Lung (tissue), 12 donors: ENCODE measurements around the gene CAST. TPM values are rescaled to one million over a fixed set of nuclear protein-coding genes. Genes with fewer than 3 reads are reported as not detected.

ENCODE experiments used
- ATAC-seq: fragments of 200-7000 bp; cut with Tn5 transposase; one replicate; pipeline ENCODE4 v1.9.1; 2020; ENCODE audit warnings: moderate number of reproducible peaks; ENCODE audit not compliant: insufficient read depth, low FRiP score
- DNase-seq, 3 donors: peaks; one replicate each; pipeline ENCODE4 v3.0.0-alpha.2; 2013 to 2017
- H3K27ac ChIP-seq, 2 donors: one replicate each; pipeline ENCODE4 v1.5.1; 2013; ENCODE audit warnings: mild to moderate bottlenecking in 2 of 2, moderate library complexity in 2 of 2, control low read depth in 1 of 2, inconsistent platforms in 1 of 2, low read depth in 1 of 2, low read length in 1 of 2
- H3K27me3 ChIP-seq, 3 donors: one replicate each; pipeline ENCODE4 v1.5.1; 2013; ENCODE audit warnings: low read length in 2 of 3; ENCODE audit not compliant: control insufficient read depth in 3 of 3, insufficient read depth in 3 of 3
- H3K36me3 ChIP-seq, 4 donors: one replicate each; pipeline ENCODE4 v1.5.1; 2013; ENCODE audit warnings: low read length in 4 of 4, mild to moderate bottlenecking in 1 of 4, moderate library complexity in 1 of 4; ENCODE audit not compliant: control insufficient read depth in 4 of 4, insufficient read depth in 4 of 4
- H3K4me1 ChIP-seq, 5 donors: one replicate each; pipeline ENCODE4 v1.5.1; 2013; ENCODE audit warnings: low read length in 5 of 5, mild to moderate bottlenecking in 2 of 5, moderate library complexity in 1 of 5; ENCODE audit not compliant: control insufficient read depth in 5 of 5, insufficient read depth in 5 of 5
- H3K4me3 ChIP-seq: one replicate; pipeline ENCODE4 v1.5.1; 2013; ENCODE audit warnings: mild to moderate bottlenecking, control low read depth, moderate library complexity
- H3K9ac ChIP-seq, 2 donors: one replicate each; pipeline ENCODE4 v1.5.1; 2013; ENCODE audit warnings: low read length in 2 of 2, control low read depth in 1 of 2; ENCODE audit not compliant: insufficient read depth in 1 of 2
- H3K9me3 ChIP-seq, 4 donors: one replicate each; pipeline ENCODE4 v1.5.1; 2013; ENCODE audit warnings: low read length in 3 of 4, mild to moderate bottlenecking in 1 of 4, moderate library complexity in 1 of 4; ENCODE audit not compliant: control insufficient read depth in 4 of 4, insufficient read depth in 3 of 4
- WGBS, 2 donors: extraction: QIAGEN DNeasy Blood & Tissue Kit; methylation state at CpG; one replicate each; pipeline ENCODE4 v1.1.7; 2013; 5-methylcytosine and 5-hydroxymethylcytosine counted together
- polyA plus RNA-seq, 2 donors: library from polyadenylated mRNA; stranded (reverse); fragments of 200-250 nt; gene quantifications; one replicate each; pipeline ENCODE4 v1.2.1, GENCODE V29; 2013
- total RNA-seq, 2 donors: library from RNA; depleted of rRNA in 1 of 2; stranded (reverse); fragments of >200 nt in 1 of 2; gene quantifications; one replicate each; pipeline ENCODE4 v1.2.1, GENCODE V29; 2014 to 2021
- TF ChIP-seq, protein P1 (sequence below): IDR thresholded peaks from 2 replicates; pipeline ENCODE4 v1.5.1; 2012; ENCODE audit warnings: mild to moderate bottlenecking; ENCODE audit errors: control extremely low read depth, extremely low read depth
- donor health status: control.
- donor health status: control.
- donor health status: Bipolar disorder and iron deficiency.
- donor health status: healthy.
- donor health status: DM: yes; HTN: yes; CAD: no.

CAST gene
- total and polyA plus RNA-seq, 4 donors, result 84.8 to 279 (median 184) TPM

DNA sequence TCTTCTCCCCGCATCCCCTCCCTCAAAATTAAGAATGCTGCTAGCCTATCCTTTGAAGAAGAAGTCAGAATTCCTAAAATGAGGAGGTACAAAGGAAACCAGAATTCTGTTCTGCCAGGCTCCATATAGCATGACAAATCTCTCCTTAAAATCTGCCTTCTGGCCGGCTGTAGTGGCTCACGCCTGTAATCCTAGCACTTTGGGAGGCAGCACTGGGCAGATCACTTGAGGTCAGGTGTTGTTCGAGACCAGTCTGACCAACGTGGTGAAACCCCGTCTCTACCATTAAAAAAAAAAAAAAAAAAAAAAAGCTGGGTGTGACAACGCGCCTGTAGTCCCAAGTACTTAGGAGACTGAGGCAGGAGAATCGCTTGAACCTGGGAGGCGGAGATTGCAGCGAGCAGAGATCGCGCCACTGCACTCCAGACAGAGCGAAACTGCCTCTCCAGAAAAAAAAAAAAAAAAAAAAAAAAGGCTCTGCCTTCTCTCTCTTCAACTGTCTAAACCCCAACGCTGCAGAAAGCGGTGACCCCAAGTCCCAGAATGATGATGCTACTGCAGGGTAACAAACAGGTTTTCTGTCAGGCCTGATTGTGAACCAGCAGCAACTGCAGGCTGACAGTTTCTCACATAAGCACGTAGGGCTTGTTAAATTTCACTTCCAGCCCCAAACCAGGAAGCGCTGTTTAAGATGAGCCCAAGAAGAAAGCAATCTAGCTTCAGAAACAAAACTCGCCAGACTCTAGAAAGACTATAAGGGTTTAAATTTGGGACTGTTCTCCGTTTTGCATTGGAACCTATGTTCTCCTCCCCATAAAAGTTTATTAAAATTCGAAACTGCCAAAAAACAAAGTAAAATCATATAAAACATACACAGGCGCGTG, 963 bp upstream of the CAST start:
- WGBS, 2 donors, result 4 to 8% methylated on average over 23 of the region's 23 CpGs
- TF ChIP-seq, protein P1, sequence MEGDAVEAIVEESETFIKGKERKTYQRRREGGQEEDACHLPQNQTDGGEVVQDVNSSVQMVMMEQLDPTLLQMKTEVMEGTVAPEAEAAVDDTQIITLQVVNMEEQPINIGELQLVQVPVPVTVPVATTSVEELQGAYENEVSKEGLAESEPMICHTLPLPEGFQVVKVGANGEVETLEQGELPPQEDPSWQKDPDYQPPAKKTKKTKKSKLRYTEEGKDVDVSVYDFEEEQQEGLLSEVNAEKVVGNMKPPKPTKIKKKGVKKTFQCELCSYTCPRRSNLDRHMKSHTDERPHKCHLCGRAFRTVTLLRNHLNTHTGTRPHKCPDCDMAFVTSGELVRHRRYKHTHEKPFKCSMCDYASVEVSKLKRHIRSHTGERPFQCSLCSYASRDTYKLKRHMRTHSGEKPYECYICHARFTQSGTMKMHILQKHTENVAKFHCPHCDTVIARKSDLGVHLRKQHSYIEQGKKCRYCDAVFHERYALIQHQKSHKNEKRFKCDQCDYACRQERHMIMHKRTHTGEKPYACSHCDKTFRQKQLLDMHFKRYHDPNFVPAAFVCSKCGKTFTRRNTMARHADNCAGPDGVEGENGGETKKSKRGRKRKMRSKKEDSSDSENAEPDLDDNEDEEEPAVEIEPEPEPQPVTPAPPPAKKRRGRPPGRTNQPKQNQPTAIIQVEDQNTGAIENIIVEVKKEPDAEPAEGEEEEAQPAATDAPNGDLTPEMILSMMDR, result no peak
- H3K4me1 ChIP-seq, result peaks cover 0 to 13% (median 5%) of the 10 kb centered on the region in 5 donors
- ATAC-seq, result no peak
- peak overlapping the region; percentile 92 for H3K4me3 ChIP-seq
- peak overlapping the region; percentile 59 to 88 for H3K9ac ChIP-seq
- H3K27me3 ChIP-seq, result no peaks in the 10 kb centered on the region
- DNase-seq, result peak in 2 of 3 donors; percentile 40 to 72
- H3K27ac ChIP-seq, result peak overlapping the region; percentile 100
- H3K9me3 ChIP-seq, result no peaks in the 10 kb centered on the region
- H3K36me3 ChIP-seq, result no peaks in the 10 kb centered on the region

DNA sequence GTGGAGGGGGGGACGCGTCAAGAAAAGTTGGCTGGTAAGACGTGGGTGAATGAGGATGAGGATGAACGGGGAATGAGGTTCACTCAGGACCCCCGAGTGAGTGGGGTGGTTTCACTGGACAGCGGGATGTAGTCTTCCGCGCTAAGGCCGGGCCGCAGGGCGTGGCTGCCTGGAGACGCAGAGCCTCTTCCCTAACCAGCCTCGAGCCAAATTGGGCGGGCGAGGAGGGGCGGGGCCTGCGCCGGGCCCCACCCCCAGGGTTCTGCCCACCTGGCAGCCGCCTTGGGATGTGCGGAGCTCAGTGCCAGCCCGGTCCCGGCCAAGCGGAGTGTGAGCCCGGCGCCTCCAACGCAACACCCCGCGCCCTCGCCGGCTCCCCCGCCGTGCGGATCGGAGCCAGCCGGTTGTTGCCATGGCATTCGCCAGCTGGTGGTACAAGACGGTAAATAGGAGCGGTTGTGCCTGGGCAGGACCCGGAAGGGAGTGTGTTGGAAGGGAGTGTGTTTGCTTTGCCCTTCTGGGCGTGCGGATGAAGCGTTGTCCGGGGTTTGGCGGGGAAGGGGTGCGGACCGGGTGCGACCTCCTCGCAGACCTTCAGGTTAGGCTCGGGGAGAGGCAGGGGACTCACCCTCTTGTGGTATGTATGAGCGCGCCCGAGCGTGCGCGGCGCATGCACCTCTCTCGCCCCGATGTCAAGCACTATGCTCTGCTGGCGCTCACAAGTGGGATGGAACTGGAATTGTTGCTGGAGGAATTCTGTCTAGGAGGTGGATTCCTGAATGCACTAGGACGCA, 746 bp downstream of the CAST start:
- peak; percentile 91 to 93 (median 93) for DNase-seq
- Histone ChIP-seq H3K4me3 (peak overlapping the region; percentile 92), H3K4me1 (peaks cover 0 to 13% (median 7%) of the 10 kb centered on the region in 5 donors), H3K9me3 (no peaks in the 10 kb centered on the region), H3K36me3 (no peaks in the 10 kb centered on the region), H3K27me3 (no peaks in the 10 kb centered on the region), H3K27ac (peak overlapping the region; percentile 100), H3K9ac (peak overlapping the region; percentile 81 to 82)
- ATAC-seq, result peak; percentile 91
- TF ChIP-seq, protein P1, result no peak
- 0% methylated on average over 60 of the region's 60 CpGs for WGBS, 2 donors

DNA sequence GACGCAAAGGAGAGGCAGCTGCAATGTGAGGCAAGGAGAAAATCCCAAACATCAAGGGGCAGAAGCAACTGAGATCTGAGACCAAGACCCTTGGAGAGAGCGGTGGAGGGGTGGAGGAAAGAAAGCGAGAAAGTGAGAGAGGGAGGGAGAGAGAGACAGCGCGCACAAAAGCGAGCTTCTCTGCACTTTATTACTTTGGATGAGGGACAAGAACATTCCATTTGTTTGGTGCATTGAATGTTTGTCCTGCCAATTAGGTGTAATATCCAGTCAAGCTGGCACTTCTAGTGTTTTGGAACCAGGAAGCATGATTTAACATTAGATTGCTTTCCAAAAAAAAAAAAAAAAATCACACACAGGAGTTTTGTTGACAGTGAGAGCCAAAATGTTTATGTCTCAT, 1.4 kb downstream of the CAST start:
- Histone ChIP-seq H3K9ac (peak overlapping the region in 1 of 2 donors; percentile 67), H3K36me3 (no peaks in the 10 kb centered on the region), H3K4me1 (peaks cover 0 to 13% (median 7%) of the 10 kb centered on the region in 5 donors), H3K9me3 (no peaks in the 10 kb centered on the region), H3K27ac (peak overlapping the region in 1 of 2 donors; percentile 100), H3K4me3 (peak overlapping the region; percentile 86), H3K27me3 (no peaks in the 10 kb centered on the region)
- 40 to 64% methylated on average over 6 of the region's 6 CpGs for WGBS, 2 donors
- ATAC-seq (no peak), DNase-seq (peak in 1 of 3 donors; percentile 21)
- TF ChIP-seq, protein P1, result no peak
